NB4 (cell line): ENCODE data around the gene SYTL5.

ENCODE experiments used
- DNase-seq: peaks from one replicate; pipeline ENCODE4 v3.0.0; 2010; ENCODE audit warnings: low read depth
- H3K4me3 ChIP-seq: one replicate; pipeline ENCODE4 v1.5.1; 2011; ENCODE audit warnings: mild to moderate bottlenecking, low read depth, low read length, moderate library complexity
- CTCF ChIP-seq: IDR thresholded peaks from one replicate; pipeline ENCODE4 v1.5.1; 2012; ENCODE audit warnings: low read depth, low read length
- MYC ChIP-seq: IDR thresholded peaks from 2 replicates; pipeline ENCODE4 v1.6.1; 2011; ENCODE audit warnings: low read depth, low read length
- POLR2A ChIP-seq: IDR thresholded peaks from 2 replicates; pipeline ENCODE4 v1.6.1; 2011; ENCODE audit warnings: mild to moderate bottlenecking; ENCODE audit not compliant: insufficient read length; ENCODE audit errors: extremely low read depth
- TF ChIP-seq, protein P1 (sequence below): IDR thresholded peaks from 2 replicates; pipeline ENCODE4 v1.6.1; 2011; ENCODE audit warnings: low read depth, low read length

The SYTL5 gene

GRCh38 chrX:38103857-38104812, 97.8 kb downstream of the SYTL5 start:
- TF ChIP-seq, protein P1, sequence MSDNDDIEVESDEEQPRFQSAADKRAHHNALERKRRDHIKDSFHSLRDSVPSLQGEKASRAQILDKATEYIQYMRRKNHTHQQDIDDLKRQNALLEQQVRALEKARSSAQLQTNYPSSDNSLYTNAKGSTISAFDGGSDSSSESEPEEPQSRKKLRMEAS = no peak
- TF ChIP-seq CTCF = no peak
- DNase-seq = peak; percentile 34
- no peak overlapping the region for H3K4me3 ChIP-seq

DNA sequence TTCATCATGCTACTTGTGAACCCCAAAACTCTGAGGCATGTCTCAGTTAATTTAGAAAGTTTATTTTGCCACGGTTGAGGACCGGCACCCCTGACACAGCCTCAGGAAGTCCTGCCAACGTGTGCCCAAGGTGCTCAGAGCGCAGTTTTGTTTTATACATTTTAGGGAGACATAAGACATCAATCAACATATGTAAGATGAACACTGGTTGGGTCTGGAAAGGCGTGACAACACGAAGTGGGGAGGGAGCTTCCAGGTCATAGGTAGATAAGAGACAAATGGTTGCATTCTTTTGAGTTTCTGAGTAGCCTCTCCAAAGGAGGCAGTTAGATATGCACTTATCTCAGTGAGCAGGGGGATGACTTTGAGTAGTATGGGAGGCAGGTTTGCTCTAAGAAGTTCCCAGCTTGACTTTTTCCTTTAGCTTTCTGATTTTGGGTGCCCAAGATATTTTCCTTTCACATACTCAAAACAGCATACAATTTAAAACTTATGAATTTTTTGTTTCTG, 98.9 kb downstream of the SYTL5 start:
- DNase-seq = no peak
- no peak for TF ChIP-seq POLR2A
- no peak for TF ChIP-seq MYC
- TF ChIP-seq CTCF = no peak
- TF ChIP-seq, protein P1 = no peak
- H3K4me3 ChIP-seq = no peak overlapping the region

GRCh38 chrX:38106991-38107655, 100.8 kb downstream of the SYTL5 start:
- no peak overlapping the region for H3K4me3 ChIP-seq
- DNase-seq = no peak

GRCh38 chrX:38108364-38108763, 102.0 kb downstream of the SYTL5 start:
- no peak overlapping the region for H3K4me3 ChIP-seq
- no peak for DNase-seq
- TF ChIP-seq, protein P1 = no peak
- TF ChIP-seq POLR2A (no peak), CTCF (no peak), MYC (no peak)

More at GRCh38 chrX:38106991-38107655, 100.8 kb downstream of the SYTL5 start:
- TF ChIP-seq, protein P1 = no peak
- no peak for TF ChIP-seq CTCF
- TF ChIP-seq POLR2A = no peak
- TF ChIP-seq MYC = no peak

- no peak for TF ChIP-seq POLR2A
- TF ChIP-seq MYC = no peak
- TF ChIP-seq, protein P1 = no peak
- no peak for TF ChIP-seq CTCF
- DNase-seq = no peak
Observed at GRCh38 chrX:38109042-38109898, 102.9 kb downstream of the SYTL5 start.

More at GRCh38 chrX:38109042-38109898, 102.9 kb downstream of the SYTL5 start:
- H3K4me3 ChIP-seq = no peak overlapping the region
